Activated CD4-positive, alpha-beta T cell treated with anti-CD3 and anti-CD28 coated beads, Interleukin-2, amount 50 U/mL, for 24 hours (primary cell): ENCODE results near the gene SLC25A29.

Experiments
- DNase-seq, 2 donors: peaks; one replicate each; pipeline ENCODE4 v3.0.0-alpha.2; 2020; ENCODE audit warnings: low read depth in 1 of 2, low spot score in 1 of 2

SLC25A29 gene

DNA sequence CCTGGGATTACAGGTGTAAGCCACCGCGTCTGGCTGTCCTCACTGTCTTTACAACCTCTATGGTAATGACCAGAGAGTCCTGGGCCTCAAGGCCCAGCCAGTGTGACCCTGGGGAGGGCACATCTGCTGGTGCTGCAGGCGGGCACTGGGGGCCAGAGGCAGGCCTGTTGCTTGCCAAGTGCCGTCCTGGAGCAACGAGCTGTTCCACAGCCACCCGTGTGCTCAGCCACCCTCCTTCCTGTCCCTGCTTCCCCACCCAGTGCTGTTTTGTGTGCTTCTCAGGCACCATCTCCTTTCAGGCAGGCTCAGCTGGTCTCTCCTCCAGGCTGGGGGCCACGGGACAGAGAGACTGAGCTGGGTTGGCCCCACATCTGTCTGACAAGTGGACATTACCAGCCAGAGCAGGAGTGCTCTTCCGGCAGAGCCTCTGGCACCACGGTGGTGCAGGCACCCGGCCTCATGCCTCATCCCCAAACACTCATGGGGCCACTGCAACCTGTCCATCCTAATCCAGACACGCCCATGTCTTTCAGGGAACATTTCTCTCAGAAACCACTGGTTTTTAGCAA lies 25.9 kb upstream of the SLC25A29 start:
- DNase-seq = no peak

DNA sequence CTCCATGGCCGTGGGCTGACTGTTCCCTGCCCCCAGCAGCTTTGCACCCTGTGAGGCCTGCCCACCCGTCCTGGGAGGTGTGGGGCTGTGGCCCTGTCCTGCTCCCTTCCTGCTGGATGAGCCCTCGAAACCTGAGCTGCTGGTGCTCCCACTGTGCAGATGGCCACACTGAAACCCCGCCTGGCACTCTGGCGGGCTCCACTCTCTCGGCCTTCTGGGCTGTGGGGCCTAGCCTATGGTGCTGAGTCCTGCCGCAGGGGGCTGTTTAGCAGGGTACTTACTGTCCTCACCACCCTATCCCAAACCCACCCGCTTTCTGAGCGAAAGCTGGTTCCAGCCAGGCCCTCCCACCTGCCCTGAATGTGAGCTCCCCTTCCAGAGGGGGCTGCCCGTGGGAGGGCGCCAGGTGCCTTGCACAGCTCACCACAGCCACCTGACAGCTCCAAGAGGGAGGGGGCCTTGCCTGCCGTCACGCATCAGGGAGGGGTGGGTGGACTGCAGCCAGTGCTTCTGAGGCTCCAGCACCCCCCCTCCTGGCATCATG lies 24.2 kb upstream of the SLC25A29 start:
- no peak for DNase-seq

DNA sequence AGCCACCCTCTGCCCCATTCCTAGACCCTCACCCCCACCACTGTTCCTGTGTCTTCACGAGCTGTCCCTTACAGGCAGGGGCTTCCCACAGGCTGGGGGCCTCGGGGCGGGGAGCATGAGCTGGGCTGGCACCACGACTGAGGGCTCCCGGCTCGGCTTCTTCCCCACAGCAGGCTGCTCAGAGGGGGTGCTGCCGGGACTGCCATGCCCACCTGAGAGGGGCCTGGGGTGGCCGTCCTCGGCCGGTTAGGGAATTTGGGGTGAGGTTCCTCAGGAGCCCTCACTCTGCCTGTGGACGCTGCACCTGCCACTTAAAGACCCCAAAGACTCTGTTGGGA lies 23.7 kb upstream of the SLC25A29 start:
- DNase-seq = no peak

DNA sequence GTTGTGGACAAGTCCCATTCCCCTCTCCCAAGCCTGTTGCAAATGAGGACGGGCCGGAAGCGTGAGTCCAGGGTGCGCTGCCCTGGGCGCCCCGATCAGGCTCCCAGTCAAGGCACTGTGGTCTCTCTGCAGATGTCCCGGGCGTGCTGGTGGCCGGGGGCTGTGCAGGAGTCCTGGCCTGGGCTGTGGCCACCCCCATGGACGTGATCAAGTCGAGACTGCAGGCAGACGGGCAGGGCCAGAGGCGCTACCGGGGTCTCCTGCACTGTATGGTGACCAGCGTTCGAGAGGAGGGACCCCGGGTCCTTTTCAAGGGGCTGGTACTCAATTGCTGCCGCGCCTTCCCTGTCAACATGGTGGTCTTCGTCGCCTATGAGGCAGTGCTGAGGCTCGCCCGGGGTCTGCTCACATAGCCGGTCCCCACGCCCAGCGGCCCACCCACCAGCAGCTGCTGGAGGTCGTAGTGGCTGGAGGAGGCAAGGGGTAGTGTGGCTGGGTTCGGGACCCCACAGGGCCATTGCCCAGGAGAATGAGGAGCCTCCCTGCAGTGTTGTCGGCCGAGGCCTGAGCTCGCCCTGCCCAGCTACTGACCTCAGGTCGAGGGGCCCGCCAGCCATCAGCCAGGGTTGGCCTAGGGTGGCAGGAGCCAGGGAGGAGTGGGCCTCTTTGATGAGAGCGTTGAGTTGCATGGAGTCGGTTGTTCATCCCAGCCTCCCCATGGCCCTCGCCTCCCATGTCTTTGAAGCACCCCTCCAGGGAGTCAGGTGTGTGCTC lies 23.2 kb upstream of the SLC25A29 start:
- no peak for DNase-seq

DNA sequence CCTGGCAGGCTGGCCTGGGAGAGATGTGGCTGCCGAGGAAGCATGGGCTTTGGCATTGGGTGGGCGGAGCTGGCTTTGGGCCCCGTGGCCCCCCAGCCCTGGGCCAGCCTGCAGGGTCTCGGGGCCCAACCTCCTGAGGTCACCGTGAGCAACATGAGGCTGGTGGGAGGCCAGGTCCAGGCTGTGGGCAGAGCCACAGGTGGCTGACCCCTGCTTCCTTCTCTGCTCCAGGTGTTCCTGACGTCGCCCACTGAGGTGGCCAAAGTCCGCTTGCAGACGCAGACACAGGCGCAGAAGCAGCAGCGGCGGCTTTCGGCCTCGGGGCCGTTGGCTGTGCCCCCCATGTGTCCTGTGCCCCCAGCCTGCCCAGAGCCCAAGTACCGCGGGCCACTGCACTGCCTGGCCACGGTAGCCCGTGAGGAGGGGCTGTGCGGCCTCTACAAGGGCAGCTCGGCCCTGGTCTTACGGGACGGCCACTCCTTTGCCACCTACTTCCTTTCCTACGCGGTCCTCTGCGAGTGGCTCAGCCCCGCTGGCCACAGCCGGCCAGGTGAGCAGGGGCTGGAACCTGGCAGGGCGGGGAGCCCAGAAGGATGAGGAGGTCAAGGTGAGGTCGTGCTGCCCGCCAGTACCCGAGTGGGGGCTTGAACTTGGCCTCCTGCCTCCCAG lies 22.4 kb upstream of the SLC25A29 start:
- no peak for DNase-seq

DNA sequence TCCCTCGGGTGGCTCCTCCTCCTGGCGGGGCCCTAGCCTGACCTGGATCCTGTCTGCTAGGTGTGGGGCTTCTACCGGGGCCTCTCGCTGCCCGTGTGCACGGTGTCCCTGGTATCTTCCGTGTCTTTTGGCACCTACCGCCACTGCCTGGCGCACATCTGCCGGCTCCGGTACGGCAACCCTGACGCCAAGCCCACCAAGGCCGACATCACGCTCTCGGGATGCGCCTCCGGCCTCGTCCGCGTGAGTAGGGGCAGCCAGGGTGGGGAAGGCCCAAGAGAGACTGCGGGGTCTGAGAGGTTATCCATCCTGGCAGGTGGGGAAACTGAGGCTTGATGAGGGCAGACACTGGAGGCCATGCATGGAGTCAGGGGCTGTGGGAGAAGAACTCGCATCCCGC lies 20.9 kb upstream of the SLC25A29 start:
- DNase-seq = no peak

DNA sequence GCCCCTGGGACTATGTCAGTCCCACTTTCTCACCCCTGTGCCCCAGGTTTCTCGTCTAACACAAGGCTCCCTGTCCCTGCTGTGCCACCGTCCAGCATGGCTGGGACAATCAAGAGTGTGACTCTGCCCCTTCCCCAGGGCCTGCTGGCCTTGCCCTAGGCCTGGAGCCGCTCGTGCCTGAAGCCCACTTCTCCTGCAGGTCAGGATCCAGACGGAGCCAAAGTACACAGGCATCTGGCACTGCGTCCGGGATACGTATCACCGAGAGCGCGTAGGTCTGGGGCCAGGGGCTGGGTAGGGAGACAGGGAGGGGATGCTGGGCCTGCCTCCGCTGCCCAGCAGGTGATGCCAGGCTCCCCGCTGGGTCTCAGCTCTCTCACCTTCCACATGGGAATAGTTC lies 19.7 kb upstream of the SLC25A29 start:
- no peak for DNase-seq

DNA sequence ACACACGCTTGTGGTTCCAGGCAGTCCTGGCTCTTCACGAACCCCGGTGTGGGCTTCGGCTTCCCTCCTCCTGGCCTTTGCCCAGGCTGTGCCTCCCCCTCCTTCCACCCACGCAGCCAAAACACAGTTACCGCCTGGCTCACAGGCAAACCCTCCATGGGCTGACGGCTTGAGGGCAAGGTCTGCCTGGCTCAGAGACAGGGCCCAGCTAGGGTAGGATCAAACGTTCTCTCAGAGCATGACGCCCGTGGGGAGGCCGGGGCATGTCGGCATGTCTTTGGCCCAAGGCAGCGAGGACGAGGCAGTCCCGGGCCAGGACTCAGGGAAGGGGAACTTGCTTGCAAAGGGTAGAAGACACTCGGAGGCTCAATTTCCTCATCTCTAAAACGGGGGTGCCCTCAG lies 19.0 kb upstream of the SLC25A29 start:
- DNase-seq = no peak

DNA sequence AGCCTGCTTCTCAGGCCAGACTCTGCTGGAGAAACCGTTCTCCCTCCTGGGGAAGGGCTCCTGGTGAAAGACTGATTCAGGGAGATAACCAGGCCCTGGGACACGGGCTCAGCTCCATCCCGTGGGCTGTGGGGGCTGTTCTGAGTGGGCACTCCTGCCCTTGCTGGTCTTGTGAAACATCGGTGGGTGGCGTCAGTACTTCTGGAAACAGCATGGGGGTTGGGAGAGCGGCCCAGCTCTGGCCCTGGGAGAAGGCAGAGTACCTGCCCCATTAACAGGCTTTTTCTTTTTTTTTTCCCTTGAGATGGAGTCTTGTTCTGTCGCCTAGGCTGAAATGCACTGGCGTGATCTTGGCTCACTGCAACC lies 17.7 kb upstream of the SLC25A29 start:
- no peak for DNase-seq

DNA sequence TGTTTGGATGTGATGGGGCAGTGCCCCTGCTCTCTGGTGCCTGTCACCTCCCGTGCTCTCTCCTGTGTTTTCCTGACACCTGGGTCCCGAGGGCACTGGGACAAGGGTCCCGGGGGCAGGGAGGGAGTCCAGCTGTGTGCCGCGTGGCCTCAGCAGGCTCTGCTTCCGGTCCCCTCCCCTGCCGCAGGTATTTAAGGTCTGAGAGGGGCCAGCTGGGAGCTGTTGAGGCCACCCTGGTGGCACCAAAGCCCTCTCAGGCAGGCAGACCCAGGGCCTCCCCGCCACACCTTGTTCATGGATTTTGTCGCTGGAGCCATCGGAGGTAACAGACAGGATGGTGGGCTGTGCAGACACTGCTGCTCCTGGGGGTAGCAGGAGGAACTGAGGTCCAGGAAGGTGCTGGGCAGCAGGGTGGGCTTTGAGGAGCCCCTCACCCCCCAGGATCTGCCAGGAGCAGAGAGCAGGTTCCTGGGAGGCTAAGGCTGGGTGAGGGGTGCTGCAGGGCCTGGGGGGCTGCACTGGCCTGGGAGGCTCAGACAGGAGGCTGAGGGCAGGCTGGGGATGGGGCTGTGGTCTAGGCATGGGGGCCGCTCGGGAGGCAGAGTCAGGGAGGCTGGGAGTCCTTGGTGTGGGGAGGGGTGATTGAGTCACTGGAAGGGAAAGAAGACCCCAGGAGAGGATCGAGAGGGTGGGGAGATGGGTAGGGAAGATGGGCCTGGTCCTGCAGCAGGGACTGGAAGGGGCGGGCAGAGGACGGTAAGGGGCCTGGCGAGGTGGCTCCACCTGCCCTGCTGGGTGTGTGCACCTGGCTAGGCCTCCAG lies 17.1 kb upstream of the SLC25A29 start, which contains the start of gene SLC25A47:
TSS of gene SLC25A47 (plus strand) at position 219 of the 821 bp plus-strand sequence. CDS start at position 295, 76 bp downstream.
- DNase-seq = no peak

DNA sequence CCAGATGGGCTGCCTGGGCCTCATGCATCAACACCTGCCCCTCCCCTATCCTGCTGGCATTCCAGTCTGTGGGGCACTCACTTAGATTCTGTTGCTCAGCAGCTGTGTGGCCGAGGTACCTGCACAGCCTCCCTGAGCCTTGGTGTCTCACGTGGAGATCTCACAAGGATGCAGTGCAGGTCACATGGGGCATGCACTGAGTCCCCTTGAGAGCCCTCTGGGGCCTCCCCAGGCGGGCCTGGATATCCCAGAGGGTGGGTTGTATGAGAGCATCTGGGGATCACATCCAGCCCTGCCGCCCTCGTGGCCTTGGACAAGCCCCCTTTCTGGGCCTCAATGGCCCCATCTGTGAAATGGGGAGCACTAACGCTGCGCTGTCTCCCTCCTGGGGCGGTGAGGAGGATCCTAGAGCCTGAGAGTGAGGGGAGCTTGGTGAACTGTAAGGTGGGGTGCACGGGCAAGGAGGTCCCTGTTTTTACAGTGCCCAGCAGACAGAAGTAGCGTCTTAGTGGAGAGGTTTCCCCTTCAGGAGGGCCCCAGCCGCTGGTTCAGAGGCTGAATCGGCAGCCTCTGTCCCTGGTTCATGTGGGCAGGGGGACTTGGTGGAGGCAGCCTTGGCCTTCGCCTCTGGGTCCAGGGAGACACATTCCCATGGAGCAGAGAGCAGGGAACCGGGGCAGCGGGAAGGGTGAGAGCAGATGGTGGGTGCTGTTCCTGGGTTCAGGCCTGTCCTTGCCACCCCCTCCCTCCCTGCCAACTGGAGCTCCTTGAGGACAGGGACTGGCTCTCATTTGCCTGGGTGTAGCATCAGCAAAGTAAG lies 16.1 kb upstream of the SLC25A29 start:
- no peak for DNase-seq

DNA sequence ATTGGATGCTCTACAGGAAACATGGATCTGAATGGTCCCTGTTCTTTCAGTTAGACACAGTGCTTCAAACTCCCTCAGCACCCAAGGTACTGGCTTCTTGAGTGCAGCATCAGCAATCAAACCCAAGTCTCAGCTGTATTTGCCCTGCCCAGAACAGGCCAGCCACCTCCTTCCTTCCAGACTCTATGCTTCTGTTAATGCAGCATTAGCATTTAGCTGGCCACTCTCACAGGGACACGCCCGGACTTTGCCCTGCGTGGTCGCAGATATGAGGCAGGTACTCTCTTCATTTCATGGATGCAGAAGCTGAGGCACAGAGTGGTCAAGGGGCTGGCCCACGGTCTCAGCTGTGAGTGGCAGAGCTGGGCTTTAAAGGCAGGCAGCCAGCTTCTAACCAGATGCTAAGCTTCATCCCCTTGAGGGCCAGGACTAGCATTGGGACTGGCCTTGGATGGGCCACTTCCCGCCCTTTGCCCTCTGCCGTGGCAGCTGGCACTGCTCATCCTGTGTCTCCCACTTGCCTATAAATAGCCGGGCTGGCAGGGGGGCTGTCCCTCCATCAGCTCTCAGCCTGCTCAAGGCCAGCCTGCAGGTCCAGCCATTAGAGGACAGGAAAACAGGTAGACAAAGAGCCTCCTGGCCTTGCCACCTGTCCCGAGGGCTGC lies 15.4 kb upstream of the SLC25A29 start:
- DNase-seq = no peak

DNA sequence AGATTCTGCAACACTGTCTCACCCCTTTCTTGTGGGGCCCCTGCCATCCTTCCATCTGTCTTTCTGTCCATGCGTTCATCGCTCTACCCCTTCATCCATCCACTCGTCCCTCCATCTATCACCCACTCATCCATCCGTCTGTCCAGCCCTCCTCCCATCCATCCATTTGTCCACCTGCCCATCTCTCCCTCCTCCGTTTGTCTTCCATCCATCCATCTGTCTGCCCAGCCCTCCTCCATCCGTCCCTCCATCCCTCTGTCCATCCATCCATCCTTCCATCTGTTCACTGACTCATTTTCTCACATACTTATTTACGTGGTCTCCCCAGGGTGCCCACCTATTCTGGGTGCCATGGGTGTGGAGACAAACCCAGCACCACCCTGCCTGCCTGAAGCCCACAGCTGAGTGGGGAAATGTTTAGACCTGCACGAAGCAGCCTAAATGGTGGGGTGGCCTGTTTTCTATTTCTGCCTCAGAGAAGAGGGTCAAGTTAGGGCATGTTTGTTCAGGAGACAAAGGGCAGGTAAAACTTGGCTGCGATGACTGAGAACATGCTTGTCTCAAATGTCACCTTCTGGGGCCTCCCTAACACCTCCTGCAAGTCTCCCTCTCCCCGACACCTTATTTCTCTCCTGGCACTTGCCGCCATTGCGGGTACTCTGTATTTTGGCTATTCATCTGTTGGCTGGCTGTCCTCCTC lies 14.1 kb upstream of the SLC25A29 start:
- no peak for DNase-seq

DNA sequence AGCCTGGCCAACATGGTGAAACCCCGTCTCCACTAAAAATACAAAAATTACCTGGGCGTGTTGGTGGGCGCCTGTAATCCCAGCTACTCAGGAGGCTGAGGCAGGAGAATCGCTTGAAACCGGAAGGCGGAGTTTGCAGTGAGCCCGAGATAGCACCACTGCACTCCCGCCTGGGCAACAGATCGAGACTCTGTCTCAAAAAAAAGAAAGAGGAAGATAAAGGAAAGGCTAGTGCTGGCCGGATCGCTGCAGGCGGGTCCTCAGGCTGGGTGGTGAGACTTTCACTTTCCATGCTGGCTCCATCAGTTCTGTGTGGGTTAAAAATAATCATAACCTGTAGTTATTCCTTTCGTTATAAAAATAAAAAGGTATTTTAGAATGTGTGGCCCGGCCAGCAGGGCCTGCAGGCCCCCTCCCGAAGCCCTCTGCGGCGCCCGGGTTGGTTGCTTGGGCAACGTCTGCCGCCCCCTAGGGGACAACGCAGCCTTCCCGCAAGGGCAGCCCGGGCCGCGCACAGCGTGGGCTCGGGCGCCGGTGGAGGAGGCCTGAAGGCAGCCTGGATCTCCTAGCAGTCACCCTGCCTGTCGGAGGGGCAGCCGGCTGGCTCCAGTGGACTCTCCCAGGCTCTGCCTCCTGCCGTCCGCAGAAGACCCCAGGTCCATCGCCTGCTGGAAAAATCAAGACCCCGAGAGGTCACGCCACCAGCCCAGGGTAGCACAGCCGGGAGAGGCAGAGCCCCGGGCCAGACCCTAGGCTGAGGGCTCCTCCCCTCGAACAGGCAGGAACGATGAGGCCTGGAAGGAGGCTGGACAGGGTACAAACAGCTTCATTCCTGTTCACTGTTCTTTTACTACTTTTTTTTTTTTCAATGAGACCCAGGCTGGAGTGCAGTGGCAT lies 11.9 kb upstream of the SLC25A29 start:
- peak; percentile 35 to 44 for DNase-seq

DNA sequence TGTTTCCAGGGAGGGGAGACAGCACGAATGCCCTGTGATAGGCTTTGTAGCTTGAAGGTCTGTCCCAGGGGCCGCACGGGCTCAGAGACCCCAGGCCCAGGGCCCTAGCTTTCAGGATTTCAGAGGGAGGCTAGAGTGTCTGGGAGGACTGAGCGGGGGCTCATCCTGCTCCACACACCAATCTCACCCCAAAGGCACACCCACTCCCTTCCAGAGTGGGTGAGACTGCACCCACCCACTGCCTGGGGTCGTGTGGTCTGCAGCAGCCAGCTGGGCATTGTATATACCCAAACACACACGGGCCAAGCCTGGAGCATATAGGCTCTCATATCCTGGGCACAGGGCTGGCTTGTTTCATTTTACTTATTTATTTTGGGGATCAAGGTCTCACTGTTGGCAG lies 11.1 kb upstream of the SLC25A29 start:
- no peak for DNase-seq

DNA sequence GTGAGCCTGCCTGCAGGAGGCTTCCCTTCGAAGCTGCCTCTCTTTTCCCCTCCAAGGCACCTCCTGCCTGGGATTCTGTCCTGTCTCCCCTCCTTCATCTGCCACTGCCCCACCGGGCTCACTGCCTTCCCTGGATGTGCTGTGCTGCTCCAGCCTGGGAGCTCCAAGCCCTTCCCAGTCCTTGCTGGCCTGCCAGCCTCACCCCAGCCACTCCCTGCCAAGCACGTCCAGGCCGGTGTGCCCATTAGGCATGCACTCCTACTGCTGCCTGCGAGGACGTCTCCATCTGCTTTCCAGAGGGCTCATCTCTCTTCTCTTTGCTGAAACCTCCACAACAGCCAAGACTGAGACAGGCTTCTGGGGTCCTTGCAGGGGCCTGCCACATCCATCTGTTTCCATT lies 8.5 kb upstream of the SLC25A29 start:
- no peak for DNase-seq

DNA sequence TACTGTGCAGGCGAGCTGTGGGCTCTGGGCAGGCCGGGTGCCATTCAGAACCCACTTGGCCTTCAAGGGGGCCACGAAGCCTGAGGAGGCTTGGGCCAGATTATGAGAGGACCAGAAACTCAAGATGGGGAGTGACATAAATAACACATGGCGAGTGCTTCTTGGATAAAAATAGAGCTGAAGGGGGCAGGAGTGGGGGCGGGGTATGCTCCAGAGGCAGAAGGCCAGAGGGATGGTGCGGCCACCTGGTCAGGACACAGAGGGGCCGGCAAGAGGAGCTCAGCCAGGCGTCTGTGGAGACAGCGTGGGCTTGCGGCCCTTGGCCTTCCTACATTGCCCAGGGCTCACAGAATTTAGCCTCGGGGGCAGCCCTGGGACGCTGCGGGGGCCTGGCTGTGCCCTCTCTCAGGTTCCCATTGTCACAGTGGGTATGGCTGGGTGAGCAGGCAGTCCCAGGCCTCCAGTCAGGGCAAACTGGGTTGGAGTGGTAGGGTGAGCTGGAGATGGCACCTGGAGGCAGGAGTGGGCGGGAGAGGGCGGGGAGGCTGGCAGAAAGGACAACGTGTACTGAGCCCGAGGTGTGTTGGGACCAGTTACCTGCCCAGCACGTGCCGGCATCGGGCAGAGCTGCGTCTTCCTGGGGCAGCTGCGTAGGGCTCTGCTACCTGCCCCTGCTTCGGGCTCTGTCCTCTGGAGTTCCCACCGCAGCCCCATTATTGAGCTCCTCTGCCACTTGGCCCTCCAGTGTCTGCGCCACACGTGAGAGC lies 7.4 kb upstream of the SLC25A29 start:
- DNase-seq = no peak
